RWPE2 (cell line): ENCODE measurements around the gene CHST11.

Experiments used
- ATAC-seq: fragments of 200-7000 bp; cut with Tn5 transposase; 3 replicates; pipeline ENCODE4 v1.9.1; 2021; ENCODE audit warnings: low read depth
- DNase-seq: peaks from one replicate; pipeline ENCODE4 v3.0.0-alpha.2; 2020; ENCODE audit warnings: low spot score
- H3K27ac ChIP-seq: fragments of 450-650 bp; 2 replicates; pipeline ENCODE4 v1.5.1; 2017; ENCODE audit warnings: mild to moderate bottlenecking; ENCODE audit not compliant: poor library complexity, severe bottlenecking
- H3K27me3 ChIP-seq: fragments of 250-450 bp; sonication (Bioruptor Pico); 2 replicates; pipeline ENCODE4 v1.5.1; 2021; ENCODE audit warnings: mild to moderate bottlenecking, moderate library complexity; ENCODE audit not compliant: insufficient read depth, poor library complexity, severe bottlenecking
- H3K36me3 ChIP-seq: fragments of 250-450 bp; sonication (Bioruptor Pico); 2 replicates; pipeline ENCODE4 v1.5.1; 2020; ENCODE audit warnings: low read depth, mild to moderate bottlenecking, moderate library complexity
- H3K4me1 ChIP-seq: fragments of 250-450 bp; sonication (Bioruptor Pico); 2 replicates; pipeline ENCODE4 v1.5.1; 2021; ENCODE audit warnings: mild to moderate bottlenecking, moderate library complexity; ENCODE audit not compliant: insufficient read depth, poor library complexity, severe bottlenecking
- H3K4me3 ChIP-seq: fragments of 250-450 bp; sonication (Bioruptor Pico); 2 replicates; pipeline ENCODE4 v1.5.1; 2021; ENCODE audit warnings: mild to moderate bottlenecking, moderate library complexity; ENCODE audit not compliant: severe bottlenecking
- H3K9me3 ChIP-seq: fragments of 250-450 bp; sonication (Bioruptor Pico); 2 replicates; pipeline ENCODE4 v1.5.1; 2021; ENCODE audit warnings: mild to moderate bottlenecking, moderate library complexity; ENCODE audit not compliant: severe bottlenecking
- CTCF ChIP-seq: fragments of 450-650 bp; IDR thresholded peaks from one replicate; pipeline ENCODE4 v1.5.1; 2017; ENCODE audit warnings: mild to moderate bottlenecking, moderate library complexity; ENCODE audit not compliant: poor library complexity, severe bottlenecking

CHST11 gene

GRCh38 chr12:104456417-104456949, at the start of gene CHST11:
CHST11 (plus strand) TSS chr12:104456948.
- Histone ChIP-seq H3K27ac (peak within 1 kb of the TSS; percentile 65), H3K4me3 (peak within 1 kb of the TSS; percentile 55), H3K36me3 (no peaks in the 10 kb centered on the region), H3K4me1 (peaks cover 24% of the 10 kb centered on the region), H3K27me3 (no peaks in the 10 kb centered on the region), H3K9me3 (no peaks in the 10 kb centered on the region)
- ATAC-seq, result peak; percentile 57
- DNase-seq, result peak; percentile 75
- TF ChIP-seq CTCF, result no peak

- no peaks in the 10 kb centered on the region for H3K27me3 ChIP-seq
- peaks cover 2% of the 10 kb centered on the region for H3K9me3 ChIP-seq
- no peaks in the 10 kb centered on the region for H3K36me3 ChIP-seq
- ATAC-seq, result no peak
- no peak for TF ChIP-seq CTCF
- no peak for DNase-seq
- H3K4me1 ChIP-seq, result no peaks in the 10 kb centered on the region
- H3K27ac ChIP-seq, result no peak overlapping the region
- H3K4me3 ChIP-seq, result no peak overlapping the region
Measured at GRCh38 chr12:104407438-104407837, 49.3 kb upstream of the CHST11 start.

- H3K27me3 ChIP-seq, result no peaks in the 10 kb centered on the region
- H3K27ac ChIP-seq, result no peak overlapping the region
- no peak for TF ChIP-seq CTCF
- DNase-seq (no peak), ATAC-seq (no peak)
- H3K4me1 ChIP-seq, result no peaks in the 10 kb centered on the region
- H3K4me3 ChIP-seq, result no peak overlapping the region
- peaks cover 2% of the 10 kb centered on the region for H3K9me3 ChIP-seq
- H3K36me3 ChIP-seq, result no peaks in the 10 kb centered on the region
Measured at GRCh38 chr12:104407922-104408321, 48.8 kb upstream of the CHST11 start.

- no peak for DNase-seq
- Histone ChIP-seq H3K9me3 (peaks cover 2% of the 10 kb centered on the region), H3K4me1 (no peaks in the 10 kb centered on the region), H3K27ac (no peak overlapping the region), H3K36me3 (no peaks in the 10 kb centered on the region), H3K4me3 (no peak overlapping the region), H3K27me3 (no peaks in the 10 kb centered on the region)
- ATAC-seq, result no peak
- TF ChIP-seq CTCF, result no peak
Measured at GRCh38 chr12:104410326-104410725, 46.4 kb upstream of the CHST11 start.

GRCh38 chr12:104410786-104411185, 46.0 kb upstream of the CHST11 start:
- Histone ChIP-seq H3K27ac (no peak overlapping the region), H3K9me3 (peaks cover 2% of the 10 kb centered on the region), H3K36me3 (no peaks in the 10 kb centered on the region), H3K27me3 (no peaks in the 10 kb centered on the region), H3K4me1 (no peaks in the 10 kb centered on the region), H3K4me3 (no peak overlapping the region)
- ATAC-seq (peak; percentile 56), DNase-seq (no peak)
- TF ChIP-seq CTCF, result no peak
